MM.1S (cell line): ENCODE measurements around the gene CCDC169.

Experiments used
- CTCF ChIP-seq: fragments of 300-600 bp; sonication (generic); IDR thresholded peaks from 2 replicates; pipeline ENCODE4 v1.5.1; 2016; ENCODE audit warnings: antibody characterized with exemption, low read length, mixed read lengths
- EZH2 ChIP-seq: fragments of 300-600 bp; sonication (generic); optimal IDR thresholded peaks from 2 replicates; pipeline ENCODE3; 2017; ENCODE audit warnings: low read depth, mild to moderate bottlenecking, antibody characterized with exemption, low read length, mixed read lengths

- TF ChIP-seq CTCF, result peak; percentile 70
- no peak for TF ChIP-seq EZH2
Measured at GRCh38 chr13:36346222-36347083, 48.8 kb upstream of the CCDC169 start, which contains the start of gene SPART.
